Effector CD4-positive, alpha-beta T cell (primary cell): ENCODE results near the gene RASSF9.

Experiments
- DNase-seq: peaks from one replicate; pipeline ENCODE4 v3.0.0-alpha.2; 2020

RASSF9 gene

GRCh38 chr12:85821206-85821605, 15.0 kb downstream of the RASSF9 start:
- DNase-seq = no peak

- DNase-seq = no peak
Observed at GRCh38 chr12:85820101-85820500, 16.1 kb downstream of the RASSF9 start.

GRCh38 chr12:85814741-85815140, 21.5 kb downstream of the RASSF9 start:
- DNase-seq = no peak

GRCh38 chr12:85814071-85814470, 22.1 kb downstream of the RASSF9 start:
- no peak for DNase-seq

GRCh38 chr12:85809500-85809899, 26.7 kb downstream of the RASSF9 start:
- no peak for DNase-seq

- no peak for DNase-seq
Observed at GRCh38 chr12:85807730-85808129, 28.5 kb downstream of the RASSF9 start.

GRCh38 chr12:85805654-85806053, 30.6 kb downstream of the RASSF9 start:
- no peak for DNase-seq

- no peak for DNase-seq
Observed at GRCh38 chr12:85804663-85805062, 31.5 kb downstream of the RASSF9 start.

GRCh38 chr12:85803923-85804322, 32.3 kb downstream of the RASSF9 start:
- no peak for DNase-seq

GRCh38 chr12:85803231-85803630, 33.0 kb downstream of the RASSF9 start:
- DNase-seq = no peak

GRCh38 chr12:85798122-85798521, 38.1 kb downstream of the RASSF9 start:
- DNase-seq = no peak

GRCh38 chr12:85796001-85796400, 40.2 kb downstream of the RASSF9 start:
- DNase-seq = no peak

GRCh38 chr12:85794531-85794930, 41.7 kb downstream of the RASSF9 start:
- DNase-seq = no peak

- no peak for DNase-seq
Observed at GRCh38 chr12:85784096-85784720, 52.0 kb downstream of the RASSF9 start.

GRCh38 chr12:85782711-85783110, 53.5 kb downstream of the RASSF9 start:
- no peak for DNase-seq

GRCh38 chr12:85781766-85782165, 54.4 kb downstream of the RASSF9 start:
- DNase-seq = no peak

- DNase-seq = no peak
Observed at GRCh38 chr12:85779768-85780167, 56.4 kb downstream of the RASSF9 start.

- DNase-seq = no peak
Observed at GRCh38 chr12:85775091-85775490, 61.1 kb downstream of the RASSF9 start.

- DNase-seq = no peak
Observed at GRCh38 chr12:85765453-85765869, 70.7 kb downstream of the RASSF9 start.

GRCh38 chr12:85759623-85760022, 76.6 kb downstream of the RASSF9 start:
- no peak for DNase-seq

- DNase-seq = no peak
Observed at GRCh38 chr12:85759091-85759490, 77.1 kb downstream of the RASSF9 start.

GRCh38 chr12:85755760-85756159, 80.4 kb downstream of the RASSF9 start:
- no peak for DNase-seq
